SK-N-SH (cell line): ENCODE data around the gene PLTP. TPM values are rescaled to one million over a fixed set of nuclear protein-coding genes. Genes with fewer than 3 reads are reported as not detected.

Experiments used
- CTCF ChIA-PET: fragments of 300-600, 350-600 bp; formaldehyde crosslinking; extraction: SDS; loops from one replicate; lab custom pipeline; 2021; lab: Yijun Ruan, JAX
- POLR2A ChIA-PET: fragments of 350-600 bp; sonication (Branson Sonifier 250); formaldehyde crosslinking; extraction: SDS; loops from one replicate; lab custom pipeline; 2020; ENCODE audit warnings: antibody characterized with exemption, inconsistent platforms; lab: Yijun Ruan, JAX
- DNase-seq: peaks from one replicate; pipeline ENCODE4 v3.0.0; 2012
- H2AFZ ChIP-seq: fragments of 200-600 bp; sonication (generic); 2 replicates; pipeline ENCODE4 v1.8.1; 2016; ENCODE audit warnings: antibody characterized with exemption, mild to moderate bottlenecking, low read depth
- H3F3A ChIP-seq: fragments of 200-600 bp; sonication (generic); replicated peaks from 2 replicates; pipeline ENCODE3; 2016; ENCODE audit warnings: antibody characterized with exemption, mild to moderate bottlenecking; ENCODE audit not compliant: insufficient read depth
- H3K27ac ChIP-seq, 2 experiments: fragments of 200-500 bp in 1 of 2; fragments of 200-600 bp in 1 of 2; sonication (Bioruptor generic) in 1 of 2; sonication (generic), shearing (Covaris generic) in 1 of 2; 2 replicates each; pipeline versions ENCODE4 v1.5.1 to v1.6.1; 2014 to 2016; ENCODE audit warnings: low read depth in 2 of 2, inconsistent platforms in 1 of 2, low read length in 1 of 2, mild to moderate bottlenecking in 1 of 2, mixed read lengths in 1 of 2
- H3K27me3 ChIP-seq: fragments of 200-600 bp; sonication (generic), shearing (Covaris generic); 2 replicates; pipeline ENCODE4 v1.6.1; 2016; ENCODE audit warnings: mixed run types; ENCODE audit not compliant: insufficient read depth
- H3K36me3 ChIP-seq, 2 experiments: fragments of 200-500 bp in 1 of 2; fragments of 200-600 bp in 1 of 2; sonication (Bioruptor generic) in 1 of 2; sonication (generic) in 1 of 2; replicated peaks in 1 of 2; 2 replicates each; pipeline versions ENCODE3 to v1.5.1; 2014 to 2016; ENCODE audit warnings: low read length in 1 of 2, mild to moderate bottlenecking in 1 of 2; ENCODE audit not compliant: insufficient read depth in 2 of 2, control insufficient read depth in 1 of 2
- H3K4me1 ChIP-seq, 2 experiments: fragments of 200-500 bp in 1 of 2; fragments of 200-600 bp in 1 of 2; sonication (Bioruptor generic) in 1 of 2; sonication (generic), shearing (Covaris generic) in 1 of 2; 2 replicates each; pipeline versions ENCODE4 v1.5.1 to v1.6.1; 2014 to 2016; ENCODE audit warnings: low read depth in 1 of 2, low read length in 1 of 2, mixed run types in 1 of 2; ENCODE audit not compliant: insufficient read depth in 2 of 2, control insufficient read depth in 1 of 2
- H3K4me2 ChIP-seq: fragments of 200-600 bp; sonication (generic), shearing (Covaris generic); 2 replicates; pipeline ENCODE4 v1.6.1; 2017; ENCODE audit warnings: mixed run types
- H3K4me3 ChIP-seq, 2 experiments: fragments of 200-500 bp in 1 of 2; fragments of 200-600 bp in 1 of 2; sonication (Bioruptor generic) in 1 of 2; sonication (generic), shearing (Covaris generic) in 1 of 2; 2 replicates each; pipeline versions ENCODE4 v1.5.1 to v1.8.1; 2014 to 2016; ENCODE audit warnings: low read depth in 2 of 2, inconsistent platforms in 1 of 2, low read length in 1 of 2, mild to moderate bottlenecking in 1 of 2, mixed read lengths in 1 of 2, moderate library complexity in 1 of 2
- H3K79me2 ChIP-seq: fragments of 200-600 bp; sonication (generic); 2 replicates; pipeline ENCODE4 v1.8.1; 2017; ENCODE audit warnings: mild to moderate bottlenecking; ENCODE audit not compliant: insufficient read depth
- H3K9ac ChIP-seq: fragments of 200-600 bp; sonication (generic); 2 replicates; pipeline ENCODE4 v1.6.1; 2017; ENCODE audit warnings: mixed run types
- H3K9me2 ChIP-seq: fragments of 200-600 bp; sonication (generic); 2 replicates; pipeline ENCODE4 v1.6.1; 2017; ENCODE audit warnings: mixed run types
- H3K9me3 ChIP-seq: fragments of 200-600 bp; sonication (generic); 2 replicates; pipeline ENCODE4 v1.6.1; 2017; ENCODE audit warnings: mixed run types, mild to moderate bottlenecking, moderate library complexity
- H4K20me1 ChIP-seq: fragments of 200-600 bp; sonication (generic); 2 replicates; pipeline ENCODE4 v1.6.1; 2017; ENCODE audit warnings: mild to moderate bottlenecking, mixed run types; ENCODE audit not compliant: insufficient read depth
- EP300 ChIP-seq, 2 experiments: IDR thresholded peaks; 2 replicates each; pipeline versions ENCODE4 v1.4.0 to v1.6.1; 2012; ENCODE audit warnings: borderline replicate concordance in 1 of 2, low read depth in 1 of 2, low read length in 1 of 2
- FOSL2 ChIP-seq: IDR thresholded peaks from 2 replicates; pipeline ENCODE4 v1.4.0; 2012; ENCODE audit warnings: low read depth, mild to moderate bottlenecking, moderate library complexity, borderline replicate concordance
- GATA2 ChIP-seq: sonication (generic); formaldehyde crosslinking; IDR thresholded peaks from 2 replicates; pipeline ENCODE4 v1.5.0; 2020; ENCODE audit warnings: mild to moderate bottlenecking, missing genetic modification reagents
- IRF3 ChIP-seq: fragments of 150-350 bp; IDR thresholded peaks from 2 replicates; pipeline ENCODE4 v1.6.1; 2016; ENCODE audit warnings: mild to moderate bottlenecking, low read depth, low read length
- MAX ChIP-seq: IDR thresholded peaks from 2 replicates; pipeline ENCODE4 v1.4.0; 2012; ENCODE audit warnings: low read depth
- MEF2A ChIP-seq: IDR thresholded peaks from 2 replicates; pipeline ENCODE4 v1.4.0; 2012; ENCODE audit warnings: low read depth, borderline replicate concordance
- RFX5 ChIP-seq: IDR thresholded peaks from 2 replicates; pipeline ENCODE4 v1.6.1; 2012; ENCODE audit warnings: mild to moderate bottlenecking, improper control_type of control experiment, low read length
- TEAD4 ChIP-seq: IDR thresholded peaks from 2 replicates; pipeline ENCODE4 v1.4.0; 2012; ENCODE audit warnings: mild to moderate bottlenecking, borderline replicate concordance; ENCODE audit not compliant: insufficient read depth
- USF1 ChIP-seq: IDR thresholded peaks from 2 replicates; pipeline ENCODE4 v1.4.0; 2012; ENCODE audit warnings: low read depth, borderline replicate concordance
- ZBTB33 ChIP-seq: IDR thresholded peaks from 2 replicates; pipeline ENCODE4 v1.4.0; 2012; ENCODE audit warnings: low read depth, borderline replicate concordance
- WGBS: methylation state at CpG from one replicate; pipeline ENCODE4 v1.1.6; 2017; ENCODE audit warnings: low lambda C conversion rate; 5-methylcytosine and 5-hydroxymethylcytosine counted together
- polyA plus RNA-seq, 3 experiments: library from polyadenylated mRNA; depleted of rRNA; stranded (reverse); fragments of >200 nt; gene quantifications; 2 replicates each; pipeline ENCODE4 v1.2.3, GENCODE V29; 2012
- TF ChIP-seq, protein P1 (sequence below): fragments of 150-350 bp; IDR thresholded peaks from 2 replicates; pipeline ENCODE4 v1.6.1; 2017; ENCODE audit warnings: antibody characterized with exemption, low read length, low read depth, borderline replicate concordance
- TF ChIP-seq, protein P2 (sequence below): fragments of 200-600 bp; sonication (generic); IDR thresholded peaks from 2 replicates; pipeline ENCODE4 v1.6.1; 2017; ENCODE audit warnings: antibody characterized with exemption, mild to moderate bottlenecking, moderate library complexity

The PLTP gene
- polyA plus RNA-seq, 1 of the 3 experiments (the other 2 are of a cell fraction): 154 TPM

GRCh38 chr20:45873409-45874103, 38.4 kb downstream of the PLTP start:
- Histone ChIP-seq H3K9me3 (no peaks in the 10 kb centered on the region), H3K4me2 (no peak overlapping the region), H3F3A (no peaks in the 10 kb centered on the region), H3K27ac (no peak overlapping the region), H2AFZ (no peak overlapping the region), H3K9ac (no peak overlapping the region), H3K27me3 (no peaks in the 10 kb centered on the region), H3K36me3 (peaks cover 0 to 4% of the 10 kb centered on the region in 2 experiments), H3K4me1 (no peaks in the 10 kb centered on the region), H4K20me1 (no peaks in the 10 kb centered on the region), H3K79me2 (no peaks in the 10 kb centered on the region), H3K4me3 (no peak overlapping the region), H3K9me2 (no peaks in the 10 kb centered on the region)
- ChIA-PET POLR2A (no interaction called here), CTCF (interaction anchor here (0.7 to 0.9 kb wide), 2 partner anchors 14 to 16 kb away, joined by 3 read pairs; partner anchors contain the start of genes ACOT8, SPATA25 and ZSWIM3)
- TF ChIP-seq ZBTB33 (no peak), USF1 (no peak), RFX5 (no peak), EP300 (IDR thresholded peaks at IDR 0.05; ENCODE audit: borderline replicate concordance in 1 of 2, low read depth in 1 of 2, low read length in 1 of 2) (no peak)
- TF ChIP-seq, protein P1, sequence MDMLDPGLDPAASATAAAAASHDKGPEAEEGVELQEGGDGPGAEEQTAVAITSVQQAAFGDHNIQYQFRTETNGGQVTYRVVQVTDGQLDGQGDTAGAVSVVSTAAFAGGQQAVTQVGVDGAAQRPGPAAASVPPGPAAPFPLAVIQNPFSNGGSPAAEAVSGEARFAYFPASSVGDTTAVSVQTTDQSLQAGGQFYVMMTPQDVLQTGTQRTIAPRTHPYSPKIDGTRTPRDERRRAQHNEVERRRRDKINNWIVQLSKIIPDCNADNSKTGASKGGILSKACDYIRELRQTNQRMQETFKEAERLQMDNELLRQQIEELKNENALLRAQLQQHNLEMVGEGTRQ: no peak
- TF ChIP-seq, protein P2, sequence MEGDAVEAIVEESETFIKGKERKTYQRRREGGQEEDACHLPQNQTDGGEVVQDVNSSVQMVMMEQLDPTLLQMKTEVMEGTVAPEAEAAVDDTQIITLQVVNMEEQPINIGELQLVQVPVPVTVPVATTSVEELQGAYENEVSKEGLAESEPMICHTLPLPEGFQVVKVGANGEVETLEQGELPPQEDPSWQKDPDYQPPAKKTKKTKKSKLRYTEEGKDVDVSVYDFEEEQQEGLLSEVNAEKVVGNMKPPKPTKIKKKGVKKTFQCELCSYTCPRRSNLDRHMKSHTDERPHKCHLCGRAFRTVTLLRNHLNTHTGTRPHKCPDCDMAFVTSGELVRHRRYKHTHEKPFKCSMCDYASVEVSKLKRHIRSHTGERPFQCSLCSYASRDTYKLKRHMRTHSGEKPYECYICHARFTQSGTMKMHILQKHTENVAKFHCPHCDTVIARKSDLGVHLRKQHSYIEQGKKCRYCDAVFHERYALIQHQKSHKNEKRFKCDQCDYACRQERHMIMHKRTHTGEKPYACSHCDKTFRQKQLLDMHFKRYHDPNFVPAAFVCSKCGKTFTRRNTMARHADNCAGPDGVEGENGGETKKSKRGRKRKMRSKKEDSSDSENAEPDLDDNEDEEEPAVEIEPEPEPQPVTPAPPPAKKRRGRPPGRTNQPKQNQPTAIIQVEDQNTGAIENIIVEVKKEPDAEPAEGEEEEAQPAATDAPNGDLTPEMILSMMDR: no peak
- DNase-seq: no peak
- 32% methylated on average over 1 of the region's 1 CpG for WGBS

GRCh38 chr20:45872626-45873025, 39.3 kb downstream of the PLTP start:
- peaks cover 6% of the 10 kb centered on the region for H3F3A ChIP-seq
- peaks cover 0 to 5% of the 10 kb centered on the region in 2 experiments; a peak in 1 of 4 replicates for H3K4me1 ChIP-seq
- no peak for DNase-seq
- H3K27me3 ChIP-seq: no peaks in the 10 kb centered on the region
- H3K9ac ChIP-seq: no peak overlapping the region
- H4K20me1 ChIP-seq: no peaks in the 10 kb centered on the region
- 85% methylated on average over 4 of the region's 4 CpGs for WGBS
- no peak overlapping the region for H3K27ac ChIP-seq
- CTCF ChIA-PET: interaction anchor here (1.0 kb wide), 2 partner anchors 8 to 64 kb away, joined by 3 to 4 read pairs; partner anchors contain the start of gene ZSWIM1
- H3K79me2 ChIP-seq: no peaks in the 10 kb centered on the region
- POLR2A ChIA-PET: interaction anchor here (1.4 kb wide), 1 partner anchor 8 kb away, joined by 4 read pairs; the partner anchor contains the start of gene ZSWIM1
- no peaks in the 10 kb centered on the region for H3K9me2 ChIP-seq
- H3K36me3 ChIP-seq: no peaks in the 10 kb centered on the region
- H2AFZ ChIP-seq: no peak overlapping the region
- H3K9me3 ChIP-seq: no peaks in the 10 kb centered on the region
- no peak overlapping the region for H3K4me3 ChIP-seq
- no peak for TF ChIP-seq GATA2
- no peak for TF ChIP-seq MEF2A
- no peak for TF ChIP-seq TEAD4
- TF ChIP-seq EP300 (IDR thresholded peaks at IDR 0.05; ENCODE audit: borderline replicate concordance in 1 of 2, low read depth in 1 of 2, low read length in 1 of 2): no peak
- no peak for TF ChIP-seq IRF3
- no peak for TF ChIP-seq MAX
- TF ChIP-seq USF1: no peak
- no peak for TF ChIP-seq FOSL2
- H3K4me2 ChIP-seq: no peak overlapping the region
